Measurements from ENCODE around the gene BCL2L13. TPM values are rescaled to one million over a fixed set of nuclear protein-coding genes. Genes with fewer than 3 reads are reported as not detected.

BCL2L13 gene
- total and polyA plus RNA-seq, 5 experiments from 2014 or later: 32.3 to 52.2 (median 42.8) TPM

- DNase-seq (peak in 1 of 10 donors; percentile 32), ATAC-seq (no peak)
- peaks cover 0 to 1% (median 0%) of the 10 kb centered on the region in 9 donors for H3K9me3 Mint-ChIP-seq
- peak overlapping the region in 9 of 10 donors; percentile 46 to 100 (median 95) for H3K4me3 Mint-ChIP-seq
- POLR2A ChIA-PET: interaction anchor here (0.6 to 1.3 kb wide), 7 partner anchors 9 to 355 kb away, joined by 3 to 6 read pairs (median 3); partner anchors contain the start of gene PEX26
- peak overlapping the region; percentile 73 to 98 (median 84) for H3K27ac Mint-ChIP-seq
- no peaks in the 10 kb centered on the region for H3K27me3 Mint-ChIP-seq
- H3K4me1 Mint-ChIP-seq: peaks cover 40 to 80% (median 74%) of the 10 kb centered on the region in 4 donors
- H3K36me3 Mint-ChIP-seq: peaks cover 0 to 5% (median 0%) of the 10 kb centered on the region in 3 donors
Observed at GRCh38 chr22:17780116-17780740, 141.7 kb downstream of the BCL2L13 start.

Small RNA genes within 50 kb of the gene (microRNA-seq; reads per million reads assigned to microRNA genes)
- not detected for gene MIR3198-1 (ENCODE audit: borderline microRNAs expressed)

Other genes with a start within 250 kb of the BCL2L13 start
- not detected for gene SLC25A18, start 75.3 kb upstream of the BCL2L13 start, total RNA-seq
- not detected for gene SLC25A18, start 75.3 kb upstream of the BCL2L13 start, polyA plus RNA-seq
- gene ATP6V1E1, start 10.0 kb upstream of the BCL2L13 start, total RNA-seq: 10 to 100 TPM; 66.6 to 69.6 TPM
- gene ATP6V1E1, start 10.0 kb upstream of the BCL2L13 start, polyA plus RNA-seq: 10 to 100 TPM; 86.9 to 98.6 (median 95.8) TPM
- 10 to 100 TPM; 22.3 to 23.0 TPM for gene BID, start 135.7 kb downstream of the BCL2L13 start, total RNA-seq
- 10 to 100 TPM; 67.0 to 84.1 (median 67.7) TPM for gene BID, start 135.7 kb downstream of the BCL2L13 start, polyA plus RNA-seq

All from naive thymus-derived CD8-positive, alpha-beta T cell (primary cell).